Neural progenitor cell (in vitro differentiated cells): ENCODE measurements around the gene NEURL1B. TPM values are rescaled to one million over a fixed set of nuclear protein-coding genes. Genes with fewer than 3 reads are reported as not detected.
"Not testable (repeated sequence)": the region's sequence is repeated elsewhere in the genome, so short reads cannot be mapped to it uniquely, and the experiment has no call there.

Source experiments
- DNase-seq: peaks from one replicate; pipeline ENCODE4 v3.0.0-alpha.2; 2016; ENCODE audit warnings: low spot score
- H2AFZ ChIP-seq: fragments of 200-600 bp; sonication (generic); replicated peaks from 2 replicates; pipeline ENCODE4 v1.6.1; 2016; ENCODE audit warnings: antibody characterized with exemption
- H3F3A ChIP-seq: fragments of 200-600 bp; sonication (generic); 2 replicates; pipeline ENCODE4 v1.6.1; 2016; ENCODE audit warnings: antibody characterized with exemption, low read depth
- H3K27ac ChIP-seq: fragments of 200-600 bp; sonication (generic); 2 replicates; pipeline ENCODE4 v1.5.1; 2016; ENCODE audit warnings: mild to moderate bottlenecking
- H3K27me3 ChIP-seq: fragments of 200-600 bp; sonication (generic); 2 replicates; pipeline ENCODE4 v1.6.1; 2016; ENCODE audit warnings: mild to moderate bottlenecking, moderate library complexity
- H3K36me3 ChIP-seq: fragments of 200-600 bp; sonication (generic); 2 replicates; pipeline ENCODE4 v1.5.1; 2016
- H3K4me1 ChIP-seq: fragments of 200-600 bp; sonication (generic); 2 replicates; pipeline ENCODE4 v1.6.1; 2016; ENCODE audit warnings: mixed run types
- H3K4me2 ChIP-seq: fragments of 200-600 bp; sonication (generic); 2 replicates; pipeline ENCODE4 v1.6.1; 2016
- H3K4me3 ChIP-seq: fragments of 200-600 bp; sonication (generic); 2 replicates; pipeline ENCODE4 v1.5.1; 2016
- H3K79me2 ChIP-seq: fragments of 200-600 bp; sonication (generic); 2 replicates; pipeline ENCODE4 v1.6.1; 2016; ENCODE audit warnings: low read depth
- H3K9ac ChIP-seq: fragments of 200-600 bp; sonication (generic); 2 replicates; pipeline ENCODE4 v1.6.1; 2016
- H3K9me3 ChIP-seq: fragments of 200-600 bp; sonication (generic); 2 replicates; pipeline ENCODE4 v1.5.1; 2016; ENCODE audit warnings: low read depth
- H4K20me1 ChIP-seq: fragments of 200-600 bp; sonication (generic); 2 replicates; pipeline ENCODE4 v1.6.1; 2016; ENCODE audit warnings: low read depth
- H3K27ac Mint-ChIP-seq: 3 replicates; pipeline ENCODE4 v1.8.0; 2021; ENCODE audit warnings: mixed read lengths
- H3K27me3 Mint-ChIP-seq: 2 replicates; pipeline ENCODE4 v1.8.0; 2022; ENCODE audit warnings: low read depth, mild to moderate bottlenecking, inconsistent platforms, moderate library complexity, mixed read lengths; ENCODE audit not compliant: insufficient read depth
- H3K36me3 Mint-ChIP-seq: 3 replicates; pipeline ENCODE4 v1.8.0; 2021; ENCODE audit warnings: mixed read lengths
- H3K4me1 Mint-ChIP-seq: 3 replicates; pipeline ENCODE4 v1.8.0; 2021; ENCODE audit warnings: mixed read lengths
- H3K4me3 Mint-ChIP-seq: 3 replicates; pipeline ENCODE4 v1.8.0; 2021; ENCODE audit warnings: mild to moderate bottlenecking, moderate library complexity, mixed read lengths
- H3K9me3 Mint-ChIP-seq: 3 replicates; pipeline ENCODE4 v1.8.0; 2020; ENCODE audit warnings: mixed read lengths
- CTCF ChIP-seq: fragments of 200-600 bp; sonication (generic); IDR thresholded peaks from 2 replicates; pipeline ENCODE4 v1.5.1; 2017; ENCODE audit warnings: antibody characterized with exemption, mild to moderate bottlenecking
- EZH2 ChIP-seq: fragments of 200-600 bp; sonication (generic); IDR thresholded peaks from 2 replicates; pipeline ENCODE4 v1.6.1; 2017; ENCODE audit warnings: antibody characterized with exemption, mild to moderate bottlenecking, moderate library complexity
- EZH2phosphoT487 ChIP-seq: fragments of 200-600 bp; sonication (generic); IDR thresholded peaks from 2 replicates; pipeline ENCODE4 v1.6.1; 2017; ENCODE audit warnings: antibody characterized with exemption
- total RNA-seq: library from RNA; depleted of rRNA; stranded (reverse); fragments of >200 nt; gene quantifications from 2 replicates; pipeline ENCODE4 v1.2.3, GENCODE V29; 2015; ENCODE audit warnings: low replicate concordance

Gene NEURL1B
- total RNA-seq, 1 donor from 2014 or later, result 12.1 TPM

GRCh38 chr5:172708183-172708505 is 67.1 kb downstream of the NEURL1B start:
- DNase-seq, result no peak
- Histone ChIP-seq H3K36me3 (no peaks in the 10 kb centered on the region), H3K4me2 (no peak overlapping the region), H3K79me2 (no peaks in the 10 kb centered on the region), H3K9ac (no peak overlapping the region), H3K4me1 (no peaks in the 10 kb centered on the region), H3F3A (no peaks in the 10 kb centered on the region), H3K4me3 (no peak overlapping the region), H3K27ac (no peak overlapping the region), H4K20me1 (no peaks in the 10 kb centered on the region), H3K9me3 (no peaks in the 10 kb centered on the region), H3K27me3 (peaks cover 6% of the 10 kb centered on the region), H2AFZ (no peak overlapping the region)
- peaks cover 2% of the 10 kb centered on the region for H3K9me3 Mint-ChIP-seq
- peaks cover 3% of the 10 kb centered on the region for H3K4me1 Mint-ChIP-seq
- no peak for TF ChIP-seq EZH2
- TF ChIP-seq CTCF, result no peak
- no peak for TF ChIP-seq EZH2phosphoT487
- no peak overlapping the region for H3K4me3 Mint-ChIP-seq
- no peak overlapping the region for H3K27ac Mint-ChIP-seq
- no peaks in the 10 kb centered on the region for H3K36me3 Mint-ChIP-seq
- peaks cover 16% of the 10 kb centered on the region for H3K27me3 Mint-ChIP-seq

GRCh38 chr5:172710676-172711075 is 69.6 kb downstream of the NEURL1B start:
- Histone ChIP-seq H3K4me2 (no peak overlapping the region), H3F3A (no peaks in the 10 kb centered on the region), H3K4me3 (no peak overlapping the region), H3K9ac (no peak overlapping the region), H2AFZ (no peak overlapping the region), H3K9me3 (no peaks in the 10 kb centered on the region), H4K20me1 (no peaks in the 10 kb centered on the region), H3K79me2 (no peaks in the 10 kb centered on the region), H3K27me3 (peaks cover 6% of the 10 kb centered on the region), H3K27ac (no peak overlapping the region), H3K36me3 (no peaks in the 10 kb centered on the region), H3K4me1 (no peaks in the 10 kb centered on the region)
- TF ChIP-seq EZH2 (no peak), CTCF (no peak), EZH2phosphoT487 (no peak)
- peaks cover 3% of the 10 kb centered on the region for H3K4me1 Mint-ChIP-seq
- no peak overlapping the region for H3K27ac Mint-ChIP-seq
- DNase-seq, result no peak
- no peak overlapping the region for H3K4me3 Mint-ChIP-seq
- peaks cover 2% of the 10 kb centered on the region for H3K9me3 Mint-ChIP-seq
- peaks cover 10% of the 10 kb centered on the region for H3K27me3 Mint-ChIP-seq
- no peaks in the 10 kb centered on the region for H3K36me3 Mint-ChIP-seq

GRCh38 chr5:172711321-172711861 is 70.3 kb downstream of the NEURL1B start:
- H3K4me3 ChIP-seq, H3K9ac ChIP-seq, H4K20me1 ChIP-seq, H3K27ac Mint-ChIP-seq, H3K4me1 ChIP-seq, H3K27ac ChIP-seq, DNase-seq, H3K4me2 ChIP-seq, H3K36me3 ChIP-seq, H2AFZ ChIP-seq, H3K36me3 Mint-ChIP-seq, H3K27me3 ChIP-seq, H3K27me3 Mint-ChIP-seq, H3K9me3 Mint-ChIP-seq, H3K4me3 Mint-ChIP-seq, H3K4me1 Mint-ChIP-seq, H3K79me2 ChIP-seq, H3K9me3 ChIP-seq, H3F3A ChIP-seq: not testable (repeated sequence)

GRCh38 chr5:172712610-172713009 is 71.5 kb downstream of the NEURL1B start:
- H3K36me3 Mint-ChIP-seq, result no peaks in the 10 kb centered on the region
- Histone ChIP-seq H4K20me1 (no peaks in the 10 kb centered on the region), H3K79me2 (no peaks in the 10 kb centered on the region), H3K27me3 (peaks cover 13% of the 10 kb centered on the region), H3K36me3 (no peaks in the 10 kb centered on the region), H3K4me3 (no peak overlapping the region), H3K27ac (no peak overlapping the region), H3F3A (no peaks in the 10 kb centered on the region), H3K9me3 (no peaks in the 10 kb centered on the region), H3K4me1 (no peaks in the 10 kb centered on the region), H3K9ac (no peak overlapping the region), H3K4me2 (no peak overlapping the region), H2AFZ (no peak overlapping the region)
- no peak overlapping the region for H3K4me3 Mint-ChIP-seq
- no peak for DNase-seq
- H3K27ac Mint-ChIP-seq, result no peak overlapping the region
- H3K4me1 Mint-ChIP-seq, result no peaks in the 10 kb centered on the region
- TF ChIP-seq EZH2phosphoT487 (no peak), CTCF (no peak), EZH2 (no peak)
- H3K9me3 Mint-ChIP-seq, result no peaks in the 10 kb centered on the region
- peaks cover 7% of the 10 kb centered on the region for H3K27me3 Mint-ChIP-seq
